HG02588 (cell line): ENCODE results near the gene CCT7.

Experiments
- ATAC-seq: cut with Tn5 transposase; IDR thresholded peaks from one replicate; pipeline ENCODE4 v1.9.1; 2021; ENCODE audit warnings: mild to moderate bottlenecking, moderate library complexity; ENCODE audit not compliant: unreplicated experiment

The CCT7 gene

GRCh38 chr2:73266061-73266901 is 32.2 kb downstream of the CCT7 start:
- no peak for ATAC-seq

- no peak for ATAC-seq
Observed at GRCh38 chr2:73267008-73267407, 32.9 kb downstream of the CCT7 start.

DNA sequence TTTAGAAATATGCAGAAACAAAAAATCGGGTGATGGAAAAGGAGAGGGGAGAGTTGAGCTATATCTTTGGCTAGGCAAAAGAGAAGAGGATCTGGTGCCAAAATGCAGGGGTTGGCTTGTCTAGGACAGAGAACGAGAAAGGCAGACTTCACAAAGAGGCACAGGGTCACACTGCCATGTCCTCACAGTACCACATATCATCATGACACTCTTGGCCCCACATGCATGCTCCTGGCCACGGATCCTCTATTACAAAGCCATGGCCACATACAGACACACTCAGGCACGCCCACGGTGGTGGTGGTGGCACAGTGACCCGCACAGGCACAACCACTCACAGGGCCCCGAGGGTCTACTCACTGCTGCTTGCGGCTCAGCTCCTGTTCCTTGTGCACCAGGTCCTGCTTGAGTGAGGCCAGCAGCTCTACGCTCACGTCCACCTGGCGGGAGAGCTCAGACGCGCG is 34.3 kb downstream of the CCT7 start:
- ATAC-seq = no peak

DNA sequence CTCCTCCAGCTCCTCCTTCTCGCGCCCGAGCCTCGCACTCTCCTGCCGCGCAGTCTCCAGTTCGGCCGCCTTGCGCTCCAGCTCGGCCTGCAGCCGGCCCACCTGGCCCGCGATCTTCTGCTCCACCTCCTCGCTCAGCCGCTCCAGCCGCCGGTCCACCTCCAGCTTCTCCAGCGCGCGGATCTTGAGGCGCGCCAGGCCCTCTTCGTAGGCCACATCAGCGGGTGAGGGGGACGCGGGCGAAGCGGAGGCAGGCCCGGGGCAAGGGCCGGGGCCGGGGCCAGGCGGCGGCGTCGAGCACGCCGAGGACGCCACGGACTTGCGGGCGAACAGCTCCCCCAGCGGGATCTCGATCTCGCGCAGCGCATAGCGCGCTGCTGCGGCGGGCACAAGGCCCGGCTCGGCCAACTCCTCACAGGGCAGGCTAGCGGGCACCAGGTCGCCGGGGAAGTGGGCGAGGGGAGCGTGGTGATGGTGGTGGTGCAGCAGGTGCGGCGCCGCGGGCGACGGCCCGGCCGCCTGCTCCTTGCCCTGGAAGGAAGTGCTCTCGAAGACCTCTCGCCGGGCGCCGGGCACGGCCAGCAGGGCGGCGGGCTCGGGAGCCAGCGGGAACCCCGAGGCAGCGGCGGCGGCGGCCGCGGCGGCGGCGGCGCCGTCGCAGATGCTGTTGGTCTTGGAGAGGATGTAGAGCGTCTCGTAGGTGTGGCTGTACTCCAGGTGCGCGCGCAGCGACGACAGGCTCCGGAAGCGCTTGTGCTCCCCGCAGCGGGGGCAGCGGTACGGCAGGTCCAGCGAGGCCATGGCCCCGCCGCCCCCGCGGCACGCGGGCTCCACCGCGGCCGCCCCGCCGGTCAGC is 35.0 kb downstream of the CCT7 start:
- ATAC-seq = peak; percentile 85

GRCh38 chr2:73269686-73270465 is 35.8 kb downstream of the CCT7 start:
- peak; percentile 29 for ATAC-seq

DNA sequence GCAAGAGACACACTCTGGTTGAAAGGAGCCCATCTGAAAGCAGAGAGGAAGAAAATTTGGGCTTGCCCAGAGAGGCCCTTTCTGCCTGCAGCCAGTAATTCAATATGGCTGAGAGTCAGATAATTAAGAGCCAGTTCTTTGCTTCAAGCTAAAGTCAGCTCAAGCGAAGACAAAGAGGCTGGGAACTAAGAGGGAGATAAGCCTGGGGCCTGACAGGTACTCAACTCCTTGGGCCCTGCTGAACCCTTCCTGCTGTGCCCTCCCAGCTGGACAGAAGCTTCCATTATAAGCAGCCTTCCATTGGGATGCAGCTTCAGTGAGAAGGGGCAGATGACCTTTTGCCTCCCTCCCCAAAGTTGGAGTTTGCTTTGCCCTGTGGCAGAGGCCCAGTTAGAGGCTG is 38.2 kb downstream of the CCT7 start:
- no peak for ATAC-seq

GRCh38 chr2:73279852-73280251 is 45.7 kb downstream of the CCT7 start:
- no peak for ATAC-seq

DNA sequence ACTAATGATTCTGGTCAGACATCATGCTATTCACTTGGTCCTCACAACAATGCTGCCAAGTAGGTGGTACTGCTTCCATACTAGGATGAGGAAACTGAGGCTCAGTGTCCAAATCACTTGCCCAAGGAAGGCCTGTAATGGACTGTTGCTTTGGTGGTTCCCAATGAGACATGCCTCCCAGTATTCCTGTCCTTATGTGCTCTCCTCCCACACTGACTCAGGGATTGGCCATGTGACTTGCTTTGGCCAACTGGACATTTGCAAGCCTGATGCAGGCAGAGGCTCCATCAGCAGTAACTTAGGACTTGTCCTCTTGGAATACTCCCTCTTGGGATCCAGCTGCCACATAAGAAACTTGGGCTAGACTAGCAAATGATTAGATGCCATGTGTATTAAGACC is 47.1 kb downstream of the CCT7 start:
- ATAC-seq = no peak

- no peak for ATAC-seq
Observed at GRCh38 chr2:73282924-73283544, 48.9 kb downstream of the CCT7 start.

GRCh38 chr2:73283545-73284295 is 49.6 kb downstream of the CCT7 start:
- ATAC-seq = peak; percentile 23

DNA sequence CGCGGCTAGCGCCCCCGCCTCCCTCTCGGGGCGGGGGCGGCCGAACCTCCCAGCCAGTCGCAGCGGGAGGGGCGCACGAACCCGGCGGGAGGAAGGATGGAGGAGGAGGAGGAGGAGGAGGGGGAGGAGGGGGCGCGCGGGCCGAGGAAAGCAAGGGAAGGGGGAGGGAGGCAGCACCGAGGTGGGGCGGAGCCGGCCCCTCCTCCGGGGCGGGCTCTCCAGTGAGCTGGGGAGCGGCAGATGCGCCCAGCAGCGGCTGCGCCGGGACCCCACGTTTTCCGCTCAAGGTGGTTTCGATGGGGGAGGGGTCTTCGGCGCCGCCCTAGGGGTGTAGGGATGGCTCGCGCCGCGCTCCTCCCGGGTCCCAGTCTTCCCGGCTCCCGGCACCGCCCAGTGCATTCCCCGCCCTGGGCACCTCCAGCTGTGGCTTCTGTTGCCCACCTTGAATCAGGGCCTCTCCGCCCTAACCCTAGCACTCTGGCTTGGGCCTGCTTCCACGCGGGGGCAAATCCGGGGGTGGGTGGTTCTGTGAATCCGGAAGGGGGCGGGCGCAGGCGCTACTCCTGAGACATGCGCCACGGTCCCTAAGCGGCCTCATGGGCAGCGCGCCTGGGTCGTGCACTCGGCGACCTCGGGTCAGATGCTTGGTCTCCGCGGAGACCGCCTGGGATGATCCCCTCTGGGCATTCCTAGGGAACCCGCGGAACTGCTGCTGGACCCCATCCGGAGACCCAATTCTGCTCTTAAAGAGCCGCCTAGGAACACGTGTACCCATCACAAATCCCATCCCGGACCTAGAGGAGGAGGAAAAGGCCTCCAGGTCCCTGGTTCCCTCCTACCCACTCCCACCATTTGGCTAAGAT is 50.4 kb downstream of the CCT7 start, which contains the start of gene FBXO41:
FBXO41 (minus strand) TSS at position 183 of the 863 bp plus-strand sequence. CDS start 14,848 bp downstream, outside the sequence.
- peak; percentile 76 for ATAC-seq

DNA sequence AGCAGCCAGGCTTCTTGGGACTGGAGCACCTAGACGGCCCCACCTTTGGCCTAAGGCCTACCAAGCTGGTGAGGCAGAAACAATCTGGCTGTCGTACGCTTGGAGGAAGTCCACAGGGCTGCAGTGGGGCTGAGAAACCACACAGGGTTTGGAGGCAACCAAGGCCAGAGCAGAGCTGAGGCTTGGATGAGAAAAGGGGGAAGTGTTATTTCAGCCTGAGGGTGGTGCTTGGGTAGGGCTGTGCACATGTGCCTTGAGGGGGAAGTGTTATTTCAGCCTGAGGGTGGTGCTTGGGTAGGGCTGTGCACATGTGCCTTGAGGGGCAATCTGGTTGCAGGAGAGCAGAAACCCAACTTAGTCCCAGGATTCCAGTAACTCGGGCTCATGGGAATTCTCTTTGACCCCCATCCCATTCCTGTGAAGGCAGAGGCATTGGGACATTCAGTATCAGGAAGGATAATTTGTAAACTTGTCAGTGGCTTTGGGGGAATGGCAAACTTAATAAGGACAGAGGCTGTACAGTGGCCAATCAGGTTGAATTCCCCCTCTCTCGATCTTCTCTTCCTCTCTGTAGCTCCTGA is 51.1 kb downstream of the CCT7 start:
- peak; percentile 35 for ATAC-seq

DNA sequence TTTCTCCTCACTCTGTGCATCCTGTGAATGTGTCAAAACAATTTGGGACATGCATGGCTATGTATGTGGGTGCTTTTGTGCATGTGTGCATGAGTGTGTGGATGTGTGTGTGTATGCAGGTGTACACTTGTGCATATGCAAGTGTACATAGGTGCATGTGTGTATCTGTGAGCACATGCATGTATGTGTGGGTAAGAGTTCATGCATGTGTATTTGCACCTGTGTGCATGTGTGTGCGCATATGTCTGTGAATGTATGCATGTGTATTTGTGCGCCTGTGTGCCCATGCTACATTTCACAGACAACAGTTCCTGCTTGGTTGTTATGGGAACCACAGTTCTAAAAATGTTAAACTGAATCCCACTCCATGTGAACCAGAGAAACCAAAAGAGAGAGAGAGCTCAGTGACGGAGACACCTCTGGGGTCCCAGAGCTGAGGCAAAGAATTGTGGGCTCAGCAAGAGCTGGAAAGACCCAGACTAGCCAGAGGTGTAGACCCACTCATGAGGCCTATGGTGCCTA is 52.1 kb downstream of the CCT7 start:
- no peak for ATAC-seq

- ATAC-seq = no peak
Observed at GRCh38 chr2:73289304-73289703, 55.2 kb downstream of the CCT7 start.

DNA sequence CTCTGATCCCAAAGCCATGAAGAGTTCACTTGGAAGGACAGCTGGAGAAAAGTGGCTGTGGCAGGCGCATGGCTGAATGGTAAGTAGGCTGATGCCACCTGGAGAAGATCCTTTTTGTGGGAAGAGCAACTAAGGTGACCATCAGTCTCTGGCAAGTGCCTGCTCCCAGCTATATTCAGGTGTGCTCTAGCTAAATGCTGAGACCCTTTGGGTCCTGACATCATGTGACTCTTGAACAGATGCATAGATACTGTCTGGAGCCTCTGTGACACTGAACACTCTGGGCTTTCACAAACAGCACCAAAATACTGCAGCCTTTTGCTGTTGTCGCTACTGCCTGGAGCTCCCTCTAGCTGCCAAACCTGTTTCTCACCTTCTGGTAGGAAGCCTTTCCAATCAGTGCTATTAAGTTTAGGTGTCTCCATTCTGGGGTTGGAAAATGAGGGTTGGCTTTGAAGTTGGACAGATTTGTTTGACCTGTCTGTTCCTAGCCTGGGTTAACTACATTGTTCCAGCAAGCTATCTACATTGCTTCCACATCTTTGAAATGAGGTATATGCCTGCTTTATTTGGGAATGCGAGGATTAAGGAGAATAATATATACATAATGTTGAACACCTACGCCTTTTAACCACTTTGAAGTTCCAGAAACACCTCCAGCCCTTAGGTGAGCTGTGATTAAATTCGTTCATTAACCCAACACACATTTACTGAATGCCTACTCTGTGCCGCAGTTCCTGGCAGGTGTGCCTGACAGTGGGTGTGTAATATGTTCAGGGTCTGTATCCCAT is 56.1 kb downstream of the CCT7 start:
- ATAC-seq = no peak

- no peak for ATAC-seq
Observed at GRCh38 chr2:73291093-73291460, 57.0 kb downstream of the CCT7 start.

DNA sequence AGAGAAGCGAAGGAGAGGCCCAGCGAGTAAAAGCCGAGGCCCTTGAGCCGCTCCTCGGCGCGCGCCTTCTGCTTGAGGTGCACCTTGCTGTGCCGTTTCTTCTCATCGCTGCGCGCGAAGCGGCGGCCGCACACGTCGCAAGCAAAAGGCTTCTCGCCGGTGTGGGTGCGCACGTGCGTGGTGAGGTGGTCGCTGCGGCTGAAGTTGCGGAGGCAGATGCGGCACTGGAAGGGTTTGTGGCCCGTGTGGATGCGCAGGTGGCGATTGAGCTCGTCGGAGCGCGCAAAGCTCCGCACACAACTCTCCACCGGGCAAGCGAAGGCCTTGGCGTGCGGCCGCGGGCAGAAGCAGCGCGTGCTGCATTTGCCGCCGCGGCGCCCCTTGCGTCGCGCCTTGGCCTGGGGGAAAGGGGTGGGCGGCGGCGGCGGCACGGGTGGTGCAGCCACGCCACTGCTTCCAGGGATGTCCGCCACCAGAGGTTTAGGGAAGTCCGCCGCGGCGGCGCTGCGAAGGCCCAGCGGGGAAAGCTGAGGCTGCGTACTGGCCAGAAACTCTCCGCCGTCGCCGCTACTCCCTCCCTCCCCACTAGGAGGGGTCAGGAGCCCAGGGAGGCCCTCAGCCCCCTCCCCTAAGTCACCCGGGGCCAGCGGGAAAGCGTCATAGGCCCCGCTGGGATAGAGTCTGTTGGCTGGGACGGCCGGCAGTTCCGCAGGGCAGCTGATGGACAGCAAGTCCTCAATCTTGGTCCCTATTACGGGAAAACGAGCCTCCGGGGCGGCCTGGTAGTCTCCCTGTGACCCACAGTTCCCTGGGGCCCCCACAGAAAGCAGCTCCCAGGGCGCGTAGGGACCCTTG is 57.6 kb downstream of the CCT7 start:
- no peak for ATAC-seq
